A673 (cell line): ENCODE measurements around the gene PELI2. TPM values are rescaled to one million over a fixed set of nuclear protein-coding genes. Genes with fewer than 3 reads are reported as not detected.

ENCODE experiments used
- BruUV-seq: library from RNA; stranded (reverse); fragments of 400-500 nt; replicated peaks from 2 replicates; lab custom pipeline; 2021; lab: Mats Ljungman, UMichigan
- CTCF ChIA-PET: fragments of 300-600 bp; sonication (Branson Sonifier 250); formaldehyde crosslinking; loops from one replicate; lab custom pipeline; 2022; ENCODE audit warnings: antibody characterized with exemption; lab: Charles Lee
- POLR2A ChIA-PET: fragments of 300-600 bp; sonication (Branson Sonifier 250); formaldehyde crosslinking; loops from one replicate; lab custom pipeline; 2022; ENCODE audit warnings: antibody characterized with exemption; ENCODE audit not compliant: low non-redundant PET; lab: Charles Lee
- DNase-seq: peaks from one replicate; pipeline ENCODE4 v3.0.0-alpha.2; 2015; ENCODE audit warnings: low spot score
- H3K27ac ChIP-seq: fragments of 200-600 bp; sonication (generic); 2 replicates; pipeline ENCODE4 v1.5.1; 2016; ENCODE audit warnings: mixed run types, low read depth, mild to moderate bottlenecking, mixed read lengths, antibody characterized with exemption, low read length; ENCODE audit not compliant: poor library complexity, severe bottlenecking
- H3K27me3 ChIP-seq: fragments of 200-600 bp; sonication (generic); replicated peaks from 2 replicates; pipeline ENCODE4 v1.6.1; 2017; ENCODE audit warnings: mixed run types, low read depth, mild to moderate bottlenecking, mixed read lengths, antibody characterized with exemption, low read length; ENCODE audit not compliant: insufficient read depth, poor library complexity
- H3K36me3 ChIP-seq: fragments of 200-600 bp; sonication (generic); 2 replicates; pipeline ENCODE4 v1.6.1; 2016; ENCODE audit warnings: mixed run types, mild to moderate bottlenecking, mixed read lengths, antibody characterized with exemption, low read length; ENCODE audit not compliant: insufficient read depth, poor library complexity, severe bottlenecking
- H3K4me1 ChIP-seq: fragments of 200-600 bp; sonication (generic); 2 replicates; pipeline ENCODE4 v1.6.1; 2017; ENCODE audit warnings: mixed run types, mild to moderate bottlenecking, mixed read lengths, antibody characterized with exemption, low read length; ENCODE audit not compliant: insufficient read depth, poor library complexity, severe bottlenecking
- H3K4me3 ChIP-seq: fragments of 200-600 bp; sonication (generic); 2 replicates; pipeline ENCODE4 v1.5.1; 2016; ENCODE audit warnings: low read depth, mixed run types, mild to moderate bottlenecking, mixed read lengths, low read length; ENCODE audit not compliant: poor library complexity, severe bottlenecking
- H3K9me3 ChIP-seq: fragments of 200-600 bp; sonication (generic); 2 replicates; pipeline ENCODE4 v1.6.1; 2016; ENCODE audit warnings: mixed run types, low read depth, mild to moderate bottlenecking, mixed read lengths, antibody characterized with exemption, low read length; ENCODE audit not compliant: poor library complexity, severe bottlenecking
- CTCF ChIP-seq: fragments of 300-800, 200-600 bp; sonication (generic); conservative IDR thresholded peaks from 2 replicates; pipeline ENCODE4 v1.5.1; 2017; ENCODE audit warnings: low read depth, mild to moderate bottlenecking, antibody characterized with exemption, low read length, moderate library complexity, mixed read lengths
- EZH2 ChIP-seq: fragments of 200-600 bp; sonication (generic); IDR thresholded peaks from 2 replicates; pipeline ENCODE4 v1.6.1; 2017; ENCODE audit warnings: borderline replicate concordance, low read depth, mild to moderate bottlenecking, mixed read lengths, antibody characterized with exemption, low read length; ENCODE audit not compliant: poor library complexity, severe bottlenecking
- intact Hi-C: fragments of 100-400 bp; cut with micrococcal nuclease; formaldehyde crosslinking; loops from one replicate; pipeline ENCODE4 v1.10.0; 2022; ENCODE audit not compliant: unreplicated experiment
- total RNA-seq: library from RNA; stranded (reverse); gene quantifications from 2 replicates; pipeline ENCODE4 v1.2.3, GENCODE V29; 2021

PELI2 gene
- total RNA-seq, 1 experiment from 2014 or later, result 5.5 TPM

GRCh38 chr14:56183631-56184157 lies 65.5 kb downstream of the PELI2 start:
- BruUV-seq, result no TSS peak
- POLR2A ChIA-PET, result no interaction called here
- no peaks in the 10 kb centered on the region for H3K4me1 ChIP-seq
- H3K27me3 ChIP-seq, result no peaks in the 10 kb centered on the region
- no peak overlapping the region for H3K27ac ChIP-seq
- CTCF ChIA-PET, result no interaction called here
- H3K36me3 ChIP-seq, result no peaks in the 10 kb centered on the region
- no peaks in the 10 kb centered on the region for H3K9me3 ChIP-seq
- intact Hi-C loops, result no loop called here
- no peak for TF ChIP-seq CTCF
- no peak for DNase-seq
- no peak overlapping the region for H3K4me3 ChIP-seq

GRCh38 chr14:56185992-56186391 lies 67.8 kb downstream of the PELI2 start:
- CTCF ChIA-PET, result no interaction called here
- Histone ChIP-seq H3K27me3 (no peaks in the 10 kb centered on the region), H3K4me1 (no peaks in the 10 kb centered on the region), H3K9me3 (no peaks in the 10 kb centered on the region), H3K4me3 (no peak overlapping the region), H3K36me3 (no peaks in the 10 kb centered on the region), H3K27ac (no peak overlapping the region)
- intact Hi-C loops, result no loop called here
- TF ChIP-seq EZH2 (no peak), CTCF (no peak)
- BruUV-seq, result no TSS peak
- POLR2A ChIA-PET, result no interaction called here
- DNase-seq, result no peak

- H3K27ac ChIP-seq, result no peak overlapping the region
- H3K27me3 ChIP-seq, result no peaks in the 10 kb centered on the region
- no peak overlapping the region for H3K4me3 ChIP-seq
- ChIA-PET POLR2A (no interaction called here), CTCF (no interaction called here)
- TF ChIP-seq CTCF (no peak), EZH2 (no peak)
- no peaks in the 10 kb centered on the region for H3K9me3 ChIP-seq
- H3K4me1 ChIP-seq, result no peaks in the 10 kb centered on the region
- no peaks in the 10 kb centered on the region for H3K36me3 ChIP-seq
- intact Hi-C loops, result no loop called here
- BruUV-seq, result no TSS peak
- no peak for DNase-seq
Observed at GRCh38 chr14:56187736-56188135, 69.5 kb downstream of the PELI2 start.
